OCI-LY3 (cell line): ENCODE measurements around the gene NIPAL3.

ENCODE experiments used
- H2AFZ ChIP-seq: fragments of 200-600, 300-600 bp; shearing (Covaris generic); 2 replicates; pipeline ENCODE4 v1.6.0; 2014; ENCODE audit warnings: antibody characterized with exemption, low read depth, low read length
- H3K27ac ChIP-seq: fragments of 200-600, 300-600 bp; sonication (generic); 2 replicates; pipeline ENCODE4 v1.5.1; 2014; ENCODE audit warnings: mild to moderate bottlenecking, low read length, moderate library complexity, mixed read lengths
- H3K27me3 ChIP-seq: fragments of 200-600, 300-600 bp; sonication (generic); 2 replicates; pipeline ENCODE4 v1.6.1; 2014; ENCODE audit warnings: low read depth, low read length, mixed read lengths
- H3K36me3 ChIP-seq: fragments of 200-600, 300-600 bp; sonication (generic); replicated peaks from 2 replicates; pipeline ENCODE3; 2014; ENCODE audit warnings: low read depth, low read length, mixed read lengths
- H3K4me1 ChIP-seq: fragments of 300-600, 200-600 bp; sonication (generic); 2 replicates; pipeline ENCODE4 v1.6.1; 2014; ENCODE audit warnings: low read length, mixed read lengths
- H3K4me2 ChIP-seq: fragments of 200-600, 300-600 bp; sonication (generic); 2 replicates; pipeline ENCODE4 v1.6.1; 2014; ENCODE audit warnings: low read length, mixed read lengths
- H3K4me3 ChIP-seq: fragments of 300-600, 200-600 bp; sonication (generic); 2 replicates; pipeline ENCODE4 v1.5.1; 2014; ENCODE audit warnings: antibody characterized with exemption, mild to moderate bottlenecking, low read length, moderate library complexity
- H3K79me2 ChIP-seq: fragments of 300-600, 200-600 bp; shearing (Covaris generic); 2 replicates; pipeline ENCODE4 v1.6.1; 2014; ENCODE audit warnings: mild to moderate bottlenecking, low read length, mixed read lengths
- H3K9ac ChIP-seq: fragments of 300-600, 200-600 bp; shearing (Covaris generic); 2 replicates; pipeline ENCODE4 v1.6.0; 2014; ENCODE audit warnings: mild to moderate bottlenecking, low read length, moderate library complexity
- H3K9me3 ChIP-seq: fragments of 200-600, 300-600 bp; shearing (Covaris generic); 2 replicates; pipeline ENCODE4 v1.6.1; 2014; ENCODE audit warnings: low read length, mixed read lengths; ENCODE audit not compliant: insufficient read depth
- H4K20me1 ChIP-seq: fragments of 200-600, 300-600 bp; sonication (generic); 2 replicates; pipeline ENCODE4 v1.6.1; 2016; ENCODE audit warnings: low read length, mixed read lengths; ENCODE audit not compliant: insufficient read depth
- EZH2phosphoT487 ChIP-seq: fragments of 200-600 bp; shearing (Covaris generic); IDR thresholded peaks from 2 replicates; pipeline ENCODE4 v1.6.1; 2018; ENCODE audit warnings: antibody characterized with exemption, mixed run types, low read depth
- TF ChIP-seq, protein P1 (sequence below): fragments of 200-600, 300-600 bp; sonication (generic); IDR thresholded peaks from 2 replicates; pipeline ENCODE4 v1.5.1; 2014; ENCODE audit warnings: antibody characterized with exemption, low read length, low read depth

Gene NIPAL3

DNA sequence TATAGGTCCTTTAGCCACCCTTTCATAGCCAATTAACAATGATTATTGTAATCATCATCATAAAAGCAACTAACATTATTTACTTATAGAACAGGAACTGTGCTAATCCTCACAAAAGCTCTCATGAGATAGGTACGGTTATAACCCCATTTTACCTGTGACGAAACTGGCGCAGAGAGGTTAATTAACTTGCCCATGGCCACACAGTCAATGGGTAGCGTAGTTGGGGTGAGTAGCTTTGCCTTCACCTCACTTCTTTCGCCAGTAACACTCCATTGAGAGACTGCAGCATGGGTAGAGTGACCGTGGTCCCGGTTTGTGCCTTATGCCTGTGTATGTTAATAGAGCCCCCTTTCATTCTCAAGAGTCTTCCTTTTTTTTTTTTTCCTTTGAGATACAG, 10.3 kb downstream of the NIPAL3 start:
- Histone ChIP-seq H3K9ac (no peak overlapping the region), H3K27ac (no peak overlapping the region), H4K20me1 (no peaks in the 10 kb centered on the region), H3K9me3 (no peaks in the 10 kb centered on the region), H3K36me3 (peaks cover 5% of the 10 kb centered on the region), H3K79me2 (no peaks in the 10 kb centered on the region), H2AFZ (no peak overlapping the region), H3K4me2 (no peak overlapping the region), H3K4me1 (no peaks in the 10 kb centered on the region), H3K4me3 (no peak overlapping the region), H3K27me3 (no peaks in the 10 kb centered on the region)
- TF ChIP-seq, protein P1, sequence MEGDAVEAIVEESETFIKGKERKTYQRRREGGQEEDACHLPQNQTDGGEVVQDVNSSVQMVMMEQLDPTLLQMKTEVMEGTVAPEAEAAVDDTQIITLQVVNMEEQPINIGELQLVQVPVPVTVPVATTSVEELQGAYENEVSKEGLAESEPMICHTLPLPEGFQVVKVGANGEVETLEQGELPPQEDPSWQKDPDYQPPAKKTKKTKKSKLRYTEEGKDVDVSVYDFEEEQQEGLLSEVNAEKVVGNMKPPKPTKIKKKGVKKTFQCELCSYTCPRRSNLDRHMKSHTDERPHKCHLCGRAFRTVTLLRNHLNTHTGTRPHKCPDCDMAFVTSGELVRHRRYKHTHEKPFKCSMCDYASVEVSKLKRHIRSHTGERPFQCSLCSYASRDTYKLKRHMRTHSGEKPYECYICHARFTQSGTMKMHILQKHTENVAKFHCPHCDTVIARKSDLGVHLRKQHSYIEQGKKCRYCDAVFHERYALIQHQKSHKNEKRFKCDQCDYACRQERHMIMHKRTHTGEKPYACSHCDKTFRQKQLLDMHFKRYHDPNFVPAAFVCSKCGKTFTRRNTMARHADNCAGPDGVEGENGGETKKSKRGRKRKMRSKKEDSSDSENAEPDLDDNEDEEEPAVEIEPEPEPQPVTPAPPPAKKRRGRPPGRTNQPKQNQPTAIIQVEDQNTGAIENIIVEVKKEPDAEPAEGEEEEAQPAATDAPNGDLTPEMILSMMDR: no peak
- no peak for TF ChIP-seq EZH2phosphoT487

- Histone ChIP-seq H3K4me3 (no peak overlapping the region), H3K36me3 (no peaks in the 10 kb centered on the region), H3K4me1 (no peaks in the 10 kb centered on the region), H3K79me2 (no peaks in the 10 kb centered on the region), H3K9ac (no peak overlapping the region), H2AFZ (no peak overlapping the region), H3K4me2 (no peak overlapping the region), H3K27me3 (no peaks in the 10 kb centered on the region), H3K27ac (no peak overlapping the region), H3K9me3 (no peaks in the 10 kb centered on the region), H4K20me1 (no peaks in the 10 kb centered on the region)
- TF ChIP-seq, protein P1: no peak
- TF ChIP-seq EZH2phosphoT487: no peak
Observed at GRCh38 chr1:24426744-24427544, 11.3 kb downstream of the NIPAL3 start.

GRCh38 chr1:24427545-24427862, 11.9 kb downstream of the NIPAL3 start:
- no peak overlapping the region for H2AFZ ChIP-seq
- H3K27ac ChIP-seq: no peak overlapping the region
- no peak overlapping the region for H3K4me3 ChIP-seq
- H3K4me1 ChIP-seq: no peaks in the 10 kb centered on the region
- no peaks in the 10 kb centered on the region for H3K9me3 ChIP-seq
- no peaks in the 10 kb centered on the region for H3K27me3 ChIP-seq
- no peaks in the 10 kb centered on the region for H3K36me3 ChIP-seq
- H3K4me2 ChIP-seq: no peak overlapping the region
- no peaks in the 10 kb centered on the region for H3K79me2 ChIP-seq
- TF ChIP-seq EZH2phosphoT487: no peak
- TF ChIP-seq, protein P1: no peak
- H3K9ac ChIP-seq: no peak overlapping the region
- no peaks in the 10 kb centered on the region for H4K20me1 ChIP-seq

DNA sequence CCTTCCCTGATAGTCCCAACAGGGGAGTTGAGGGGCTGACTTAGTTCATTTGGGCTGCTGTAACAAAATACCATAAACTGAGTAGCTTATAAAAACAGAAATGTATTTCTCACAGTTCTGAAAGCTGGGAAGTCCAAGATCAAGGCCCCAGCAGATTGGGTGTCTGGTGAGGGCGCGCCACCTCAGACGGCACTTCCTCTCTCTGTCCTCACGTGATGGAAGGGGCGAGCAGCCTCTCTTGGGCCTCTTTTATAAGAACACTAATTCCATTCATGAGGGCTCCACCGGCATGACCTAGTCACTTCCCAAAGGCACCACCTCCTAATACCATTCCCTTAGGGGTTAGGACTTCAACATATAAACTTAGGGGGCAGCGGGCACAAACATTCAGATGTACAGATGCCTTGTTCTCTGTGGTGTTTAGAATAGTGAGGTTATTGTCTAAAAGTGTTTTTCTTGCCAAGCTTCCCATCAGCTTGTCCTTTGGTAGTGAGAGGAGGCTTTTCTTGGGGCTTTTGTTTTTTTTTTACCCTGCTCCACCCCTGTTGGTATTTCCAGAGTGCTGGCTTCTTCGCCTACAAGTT, 20.3 kb downstream of the NIPAL3 start:
- H3K9ac ChIP-seq: no peak overlapping the region
- no peak overlapping the region for H2AFZ ChIP-seq
- H3K9me3 ChIP-seq: no peaks in the 10 kb centered on the region
- H3K27ac ChIP-seq: no peak overlapping the region
- H3K27me3 ChIP-seq: no peaks in the 10 kb centered on the region
- no peaks in the 10 kb centered on the region for H3K36me3 ChIP-seq
- no peak overlapping the region for H3K4me2 ChIP-seq
- no peak overlapping the region for H3K4me3 ChIP-seq
- H4K20me1 ChIP-seq: no peaks in the 10 kb centered on the region
- H3K79me2 ChIP-seq: no peaks in the 10 kb centered on the region
- no peaks in the 10 kb centered on the region for H3K4me1 ChIP-seq
- TF ChIP-seq, protein P1: no peak
- TF ChIP-seq EZH2phosphoT487: no peak
